HG03565 (cell line): Measurements from ENCODE around the gene CYB561D2.
A peak's percentile ranks its signal among the peaks of the same experiment; 100 is the strongest.
"Not testable (repeated sequence)": the region's sequence is repeated elsewhere in the genome, so short reads cannot be mapped to it uniquely, and the experiment has no call there.

ENCODE experiments used
- ATAC-seq: cut with Tn5 transposase; IDR thresholded peaks from one replicate; pipeline ENCODE4 v1.9.1; 2021; ENCODE audit warnings: mild to moderate bottlenecking, moderate library complexity; ENCODE audit not compliant: unreplicated experiment

Gene CYB561D2, protein sequence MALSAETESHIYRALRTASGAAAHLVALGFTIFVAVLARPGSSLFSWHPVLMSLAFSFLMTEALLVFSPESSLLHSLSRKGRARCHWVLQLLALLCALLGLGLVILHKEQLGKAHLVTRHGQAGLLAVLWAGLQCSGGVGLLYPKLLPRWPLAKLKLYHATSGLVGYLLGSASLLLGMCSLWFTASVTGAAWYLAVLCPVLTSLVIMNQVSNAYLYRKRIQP

DNA sequence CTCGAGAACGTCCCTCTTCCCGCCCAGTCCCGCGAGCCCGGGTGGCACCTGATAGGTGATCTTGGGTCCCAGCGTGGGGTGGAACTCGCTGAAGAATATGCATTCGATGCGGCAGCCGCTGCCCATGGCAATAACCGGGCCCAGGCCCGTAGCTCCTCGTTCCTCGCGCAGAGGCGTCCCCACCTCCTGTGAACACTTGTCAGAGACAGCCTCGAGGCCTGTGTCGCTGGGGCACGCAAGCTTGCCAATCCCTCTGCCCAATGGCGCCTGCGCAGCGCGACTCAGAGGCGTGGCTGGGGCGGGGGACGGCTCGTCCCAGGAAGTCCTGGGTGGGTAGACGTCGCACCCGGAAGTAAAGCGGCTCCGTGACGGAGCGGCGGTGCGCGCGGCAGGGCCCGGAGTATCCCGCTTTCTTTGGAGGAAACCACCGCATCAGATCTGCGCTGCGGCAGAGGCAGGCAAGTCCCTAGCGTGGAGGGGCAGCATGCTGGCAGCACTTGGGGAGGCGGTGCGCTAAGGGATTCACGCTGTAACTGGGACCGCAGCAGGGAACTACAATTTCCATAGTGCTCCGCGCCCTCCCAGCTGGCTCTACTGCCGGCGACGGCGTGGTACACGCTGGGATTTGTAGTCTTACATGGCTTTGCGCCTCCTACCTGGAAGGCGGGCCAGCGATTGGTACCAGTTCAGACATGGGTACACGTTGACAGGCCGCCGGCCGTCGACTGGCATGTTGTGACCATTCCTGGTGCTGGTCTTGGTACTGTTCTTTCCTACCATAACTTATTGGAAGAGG, at the start of gene CYB561D2, which contains the start of gene NPRL2:
CYB561D2 (plus strand) TSS at position 336 of the 796 bp plus-strand sequence. CDS start 572 bp downstream, outside the sequence.
NPRL2 (minus strand) TSS at position 249 of the 796 bp plus-strand sequence; CDS start at position 126, 123 bp downstream.
- ATAC-seq = peak; percentile 69

GRCh38 chr3:50302095-50303012, 48.3 kb upstream of the CYB561D2 start:
- ATAC-seq = no peak

DNA sequence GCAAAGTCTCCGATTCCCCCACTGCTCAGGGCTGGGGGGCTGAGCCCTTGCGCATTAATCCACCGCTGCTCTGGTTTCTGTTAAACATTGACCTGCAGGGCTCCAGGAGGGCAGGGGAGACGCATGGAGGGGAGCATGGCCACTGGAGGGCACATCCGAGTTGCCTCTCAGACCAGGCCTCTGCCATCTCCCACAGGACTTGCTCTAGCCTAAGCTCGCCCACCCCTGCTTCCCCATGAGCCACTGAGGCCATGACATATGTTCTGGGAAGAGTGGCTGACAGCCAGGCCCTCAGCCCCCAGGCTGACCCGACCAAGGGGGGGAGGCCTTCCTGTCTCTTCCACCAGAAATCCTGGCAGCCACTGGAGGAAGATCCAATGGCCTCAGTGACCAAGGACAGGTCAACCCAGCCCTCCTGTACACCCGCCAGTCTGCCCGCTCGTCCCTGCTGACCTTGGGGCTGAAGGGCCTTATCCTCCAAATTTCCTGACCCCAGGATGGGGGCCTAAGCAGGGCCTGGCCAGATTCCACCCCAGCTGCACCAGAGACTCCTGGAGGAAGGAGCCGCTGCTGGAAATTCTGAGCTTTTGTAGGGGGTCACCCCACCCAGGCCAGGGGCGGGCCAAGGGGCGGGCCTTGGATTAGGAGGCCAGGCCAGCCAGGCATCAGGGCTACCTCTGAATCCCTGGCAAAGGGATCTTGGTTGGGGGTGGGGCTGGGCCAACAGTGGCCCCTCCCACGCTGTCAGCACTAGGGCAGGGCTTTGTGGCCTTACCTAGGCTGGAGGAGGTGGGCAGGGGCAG, 47.4 kb upstream of the CYB561D2 start, which contains the start of gene HYAL1:
HYAL1 (minus strand) TSS at position 562 of the 803 bp plus-strand sequence. CDS start 618 bp downstream, outside the sequence.
- ATAC-seq = no peak

- ATAC-seq = no peak
Measured at GRCh38 chr3:50304601-50305000, 46.1 kb upstream of the CYB561D2 start.

- not testable (repeated sequence) for ATAC-seq
Measured at GRCh38 chr3:50312041-50312440, 38.6 kb upstream of the CYB561D2 start.

- ATAC-seq = no peak
Measured at GRCh38 chr3:50314342-50314741, 36.3 kb upstream of the CYB561D2 start.

- ATAC-seq = no peak
Measured at GRCh38 chr3:50314816-50315215, 35.8 kb upstream of the CYB561D2 start.

DNA sequence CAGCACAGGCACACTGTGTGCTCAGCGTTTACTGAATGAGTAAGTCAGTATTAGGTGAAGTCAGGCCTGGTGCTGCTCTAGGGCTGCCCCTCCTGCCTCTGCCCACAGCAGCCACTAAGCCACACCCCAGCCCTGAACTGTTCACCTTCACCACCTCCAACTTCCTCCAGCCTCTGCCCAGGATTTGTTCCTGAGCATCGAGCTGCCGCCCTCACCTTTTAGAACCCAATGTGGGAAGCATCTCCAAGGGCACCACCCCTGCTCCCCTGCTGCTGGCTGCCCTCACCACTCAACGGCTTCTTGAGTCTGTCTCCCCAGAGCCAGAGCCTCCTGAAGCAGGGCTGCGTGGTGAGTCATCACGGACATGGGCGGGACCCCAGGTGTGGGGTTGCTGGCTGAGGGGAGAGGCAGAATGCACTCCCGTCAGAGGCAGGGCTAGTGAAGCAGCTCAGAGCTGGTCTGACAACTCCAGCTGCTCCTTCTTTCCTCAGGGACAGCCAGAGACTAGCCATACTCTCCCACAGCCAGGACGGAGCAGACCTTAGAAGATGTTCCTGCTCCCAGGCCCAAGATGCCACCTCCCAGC, 33.9 kb upstream of the CYB561D2 start:
- no peak for ATAC-seq

DNA sequence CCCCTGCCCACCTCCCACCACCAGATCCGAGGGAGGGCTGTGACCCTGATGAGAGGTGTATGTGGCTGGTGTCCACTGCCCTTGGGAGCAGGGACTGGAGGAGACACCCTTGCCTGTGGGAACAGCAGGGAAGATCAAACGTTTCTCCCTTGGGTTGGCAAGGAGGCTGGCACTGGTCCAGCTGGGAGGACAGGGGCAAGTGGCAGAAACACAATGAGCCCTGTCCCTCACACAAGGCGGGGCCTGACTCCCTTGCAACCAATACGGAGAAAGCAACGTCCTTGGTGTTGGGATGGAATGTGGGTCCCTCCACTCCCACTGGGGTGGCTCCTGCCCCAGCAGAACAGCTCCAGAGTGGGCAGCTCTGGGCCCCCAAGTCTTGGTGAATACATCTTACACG, 33.4 kb upstream of the CYB561D2 start:
- no peak for ATAC-seq

DNA sequence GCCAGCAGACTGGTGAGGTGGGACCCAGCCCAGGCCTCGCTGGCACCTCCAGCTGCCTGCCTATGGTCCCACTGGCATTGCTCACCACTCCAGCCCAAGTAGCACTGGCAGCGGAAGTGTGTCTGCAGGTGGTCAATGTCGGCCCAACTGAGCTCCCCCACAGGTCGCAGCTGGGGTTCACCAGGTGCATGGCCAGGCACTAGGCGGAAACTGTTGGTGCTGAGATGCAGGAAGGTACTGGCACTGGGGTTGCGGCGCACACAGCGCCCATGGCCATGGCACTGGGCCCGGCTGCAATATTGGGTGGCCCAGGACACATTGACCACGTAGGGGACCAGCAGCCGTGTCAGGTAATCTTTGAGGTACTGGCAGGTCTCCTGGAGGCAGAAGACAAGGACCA, 32.5 kb upstream of the CYB561D2 start:
- ATAC-seq = no peak

DNA sequence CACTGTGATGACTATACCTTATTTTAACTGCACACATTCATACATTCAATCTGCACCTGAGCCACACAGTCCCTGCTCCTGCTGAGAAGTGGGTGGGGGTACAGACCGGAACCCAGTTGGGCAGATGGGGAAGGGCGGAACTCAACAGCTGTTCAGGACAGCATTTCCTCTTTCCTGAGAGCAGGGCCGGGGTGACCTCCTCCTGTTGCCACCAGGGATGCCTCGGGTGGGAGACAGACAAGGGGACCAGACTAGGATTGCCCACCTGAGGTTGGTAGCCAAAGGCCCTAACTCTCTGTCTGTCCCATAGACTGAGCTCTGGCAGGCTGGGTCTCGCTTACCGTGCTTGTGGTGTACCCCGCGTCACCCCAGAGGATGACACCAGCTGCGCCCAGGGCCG, 32.0 kb upstream of the CYB561D2 start:
- no peak for ATAC-seq

DNA sequence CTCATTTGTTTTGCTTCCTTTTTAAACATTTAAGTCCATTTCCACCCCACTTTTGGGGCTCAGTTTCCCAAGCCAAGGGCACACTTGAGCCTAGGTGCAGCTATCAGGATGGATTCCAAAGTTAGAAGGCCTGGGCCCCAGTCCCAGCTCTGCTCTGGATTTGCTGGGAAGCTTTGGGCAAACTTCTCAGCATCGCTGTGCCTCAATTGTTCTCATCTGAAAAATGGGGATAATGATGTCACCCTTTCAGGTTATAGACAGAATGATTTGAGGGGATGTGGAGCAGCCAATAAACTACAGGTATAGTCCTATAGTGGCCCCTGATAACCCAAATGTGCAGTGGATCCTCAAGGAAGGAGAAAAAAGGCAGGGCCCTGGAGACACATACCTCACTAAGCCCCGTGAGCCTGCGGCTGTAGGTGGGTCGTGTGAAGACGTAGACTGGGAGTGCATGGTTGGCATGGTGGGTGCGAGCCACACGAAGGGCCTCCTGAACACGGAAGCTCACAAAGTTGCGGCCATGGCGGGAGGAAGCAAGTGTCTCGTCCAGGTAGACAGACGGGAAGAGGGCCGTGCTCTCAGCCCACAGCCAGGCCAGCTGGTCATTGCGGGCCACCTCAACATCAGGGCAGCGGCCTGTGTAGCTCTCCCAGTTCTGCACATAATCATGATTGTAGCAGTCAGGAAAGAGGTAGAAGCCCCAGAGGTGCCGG, 31.3 kb upstream of the CYB561D2 start:
- ATAC-seq = no peak

DNA sequence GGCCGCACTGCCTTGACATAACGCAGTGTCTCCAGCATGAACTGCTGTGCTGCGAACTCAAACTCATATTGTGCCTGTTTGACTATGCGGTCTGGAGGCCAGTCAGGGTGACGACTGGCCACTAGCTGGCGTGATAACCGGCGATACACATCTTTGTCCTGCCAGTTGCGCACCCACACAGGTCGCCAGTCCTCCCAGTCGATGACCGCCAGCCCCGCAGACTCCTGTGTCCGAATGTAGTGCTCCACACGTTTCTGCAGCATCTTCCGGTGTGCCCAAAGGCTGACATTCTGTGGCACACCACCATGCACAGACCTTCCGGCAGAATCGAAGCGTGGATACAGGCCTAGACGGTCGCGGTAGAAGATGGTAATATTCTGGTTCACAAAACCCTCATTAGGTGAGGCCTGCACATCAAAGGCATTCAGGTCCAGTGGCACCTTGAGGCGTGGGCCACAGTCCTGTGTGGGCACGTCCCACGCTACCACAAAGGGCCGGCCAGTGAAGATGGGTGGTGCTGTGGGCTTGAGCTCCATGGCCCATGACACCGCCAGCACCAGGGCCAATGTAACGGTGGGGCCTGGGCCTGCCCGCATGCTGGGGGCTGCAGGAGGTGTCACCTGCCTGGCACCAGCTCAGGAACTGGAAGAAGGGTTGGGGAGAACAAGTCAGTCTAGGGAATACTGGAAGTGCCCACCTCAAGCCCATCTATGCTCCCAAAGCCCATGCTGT, 30.6 kb upstream of the CYB561D2 start:
- no peak for ATAC-seq

- peak; percentile 21 for ATAC-seq
Measured at GRCh38 chr3:50320853-50321335, 29.8 kb upstream of the CYB561D2 start.

GRCh38 chr3:50321336-50322114, 29.1 kb upstream of the CYB561D2 start:
- ATAC-seq = peak; percentile 42

DNA sequence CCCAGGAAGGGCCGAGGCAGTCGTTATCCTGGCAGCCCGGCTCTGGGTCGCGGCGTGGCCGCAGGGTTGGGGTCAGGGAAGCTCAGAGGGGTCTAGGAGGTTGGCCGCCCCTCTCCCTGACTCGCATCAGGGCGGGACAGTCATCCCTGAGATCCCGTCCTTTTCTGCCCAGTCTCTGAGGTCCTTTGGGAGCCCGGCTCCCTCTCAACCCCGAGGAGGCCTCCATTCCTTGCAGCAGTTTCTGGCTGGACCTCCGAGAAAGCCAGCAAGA, 28.6 kb upstream of the CYB561D2 start:
- ATAC-seq = no peak

GRCh38 chr3:50322386-50323091, 28.1 kb upstream of the CYB561D2 start, which contains the start of gene HYAL2:
Gene HYAL2 (minus strand): TSS chr3:50322745. CDS start chr3:50320489, 2,256 bp downstream.
- no peak for ATAC-seq
